ENCODE results near the gene TMEM87B. TPM values are rescaled to one million over a fixed set of nuclear protein-coding genes. Genes with fewer than 3 reads are reported as not detected.

Gene TMEM87B
- total RNA-seq, 1 experiment from 2014 or later = 21.8 TPM

DNA sequence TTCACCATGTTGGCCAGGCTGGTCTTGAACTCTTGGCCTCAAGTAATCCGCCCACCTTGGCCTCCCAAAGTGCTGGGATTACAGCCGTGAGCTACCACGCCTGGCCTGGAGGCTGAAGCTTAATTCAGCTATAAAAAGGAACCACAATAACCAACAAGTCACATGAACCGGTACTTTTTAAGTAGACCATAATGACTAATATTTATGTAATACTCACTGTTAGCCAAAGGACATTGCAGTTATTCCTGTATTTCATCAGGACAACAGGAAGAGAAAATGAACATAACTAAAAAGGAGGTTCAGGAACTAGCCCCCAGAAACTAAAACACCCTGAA lies 49.0 kb upstream of the TMEM87B start:
- no peak for DNase-seq (ENCODE audit: low spot score)
- ChIA-PET POLR2A (ENCODE audit: low non-redundant PET) (no interaction called here), CTCF (no interaction called here)
- Histone ChIP-seq H3K9me3 (ENCODE audit: low read depth, low read length, poor library complexity, severe bottlenecking) (no peaks in the 10 kb centered on the region), H3K27me3 (replicated peaks; ENCODE audit: insufficient read depth, low read depth, low read length, poor library complexity) (no peaks in the 10 kb centered on the region), H3K4me3 (ENCODE audit: low read depth, low read length, poor library complexity, severe bottlenecking) (no peak overlapping the region), H3K4me1 (ENCODE audit: insufficient read depth, low read length, poor library complexity, severe bottlenecking) (peaks cover 14% of the 10 kb centered on the region), H3K27ac (ENCODE audit: low read depth, low read length, poor library complexity, severe bottlenecking) (no peak overlapping the region), H3K36me3 (ENCODE audit: insufficient read depth, low read length, poor library complexity, severe bottlenecking) (peaks cover 17% of the 10 kb centered on the region)
- BruUV-seq (replicated peaks) = no TSS peak
- TF ChIP-seq EZH2 (IDR thresholded peaks at IDR 0.05; ENCODE audit: borderline replicate concordance, low read depth, low read length, poor library complexity, severe bottlenecking) = no peak
- TF ChIP-seq, protein P1, sequence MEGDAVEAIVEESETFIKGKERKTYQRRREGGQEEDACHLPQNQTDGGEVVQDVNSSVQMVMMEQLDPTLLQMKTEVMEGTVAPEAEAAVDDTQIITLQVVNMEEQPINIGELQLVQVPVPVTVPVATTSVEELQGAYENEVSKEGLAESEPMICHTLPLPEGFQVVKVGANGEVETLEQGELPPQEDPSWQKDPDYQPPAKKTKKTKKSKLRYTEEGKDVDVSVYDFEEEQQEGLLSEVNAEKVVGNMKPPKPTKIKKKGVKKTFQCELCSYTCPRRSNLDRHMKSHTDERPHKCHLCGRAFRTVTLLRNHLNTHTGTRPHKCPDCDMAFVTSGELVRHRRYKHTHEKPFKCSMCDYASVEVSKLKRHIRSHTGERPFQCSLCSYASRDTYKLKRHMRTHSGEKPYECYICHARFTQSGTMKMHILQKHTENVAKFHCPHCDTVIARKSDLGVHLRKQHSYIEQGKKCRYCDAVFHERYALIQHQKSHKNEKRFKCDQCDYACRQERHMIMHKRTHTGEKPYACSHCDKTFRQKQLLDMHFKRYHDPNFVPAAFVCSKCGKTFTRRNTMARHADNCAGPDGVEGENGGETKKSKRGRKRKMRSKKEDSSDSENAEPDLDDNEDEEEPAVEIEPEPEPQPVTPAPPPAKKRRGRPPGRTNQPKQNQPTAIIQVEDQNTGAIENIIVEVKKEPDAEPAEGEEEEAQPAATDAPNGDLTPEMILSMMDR (conservative IDR thresholded peaks at IDR 0.05; ENCODE audit: low read depth, low read length) = no peak
- intact Hi-C loops (cut with micrococcal nuclease; ENCODE audit: unreplicated experiment) = no loop called here

DNA sequence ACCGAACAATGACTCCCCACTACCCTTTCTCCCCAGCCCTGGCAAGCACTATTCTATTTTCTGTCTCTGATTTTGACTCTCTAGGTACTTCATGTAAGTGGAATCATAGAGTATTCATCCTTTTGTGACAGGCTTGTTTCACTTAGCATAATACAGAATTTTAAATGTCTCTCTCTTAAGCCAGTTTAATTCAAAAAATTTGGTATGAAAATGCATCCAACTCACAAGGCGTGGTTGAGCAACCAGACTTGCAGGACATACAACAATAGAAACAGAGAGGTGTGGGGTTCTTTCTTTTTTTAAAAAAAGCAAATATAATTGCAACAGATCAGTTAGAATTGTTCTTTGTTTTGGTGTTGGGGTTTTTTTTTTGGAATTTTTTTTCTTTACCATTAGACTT lies 47.6 kb upstream of the TMEM87B start:
- BruUV-seq (replicated peaks) = no TSS peak
- POLR2A ChIA-PET (ENCODE audit: low non-redundant PET) = no interaction called here
- intact Hi-C loops (cut with micrococcal nuclease; ENCODE audit: unreplicated experiment) = no loop called here
- H3K27me3 ChIP-seq (replicated peaks; ENCODE audit: insufficient read depth, low read depth, low read length, poor library complexity) = no peaks in the 10 kb centered on the region
- no peak for DNase-seq (ENCODE audit: low spot score)
- no peaks in the 10 kb centered on the region for H3K4me1 ChIP-seq (ENCODE audit: insufficient read depth, low read length, poor library complexity, severe bottlenecking)
- H3K36me3 ChIP-seq (ENCODE audit: insufficient read depth, low read length, poor library complexity, severe bottlenecking) = peaks cover 17% of the 10 kb centered on the region
- no peak overlapping the region for H3K4me3 ChIP-seq (ENCODE audit: low read depth, low read length, poor library complexity, severe bottlenecking)
- TF ChIP-seq, protein P1 (conservative IDR thresholded peaks at IDR 0.05; ENCODE audit: low read depth, low read length) = no peak
- no peak for TF ChIP-seq EZH2 (IDR thresholded peaks at IDR 0.05; ENCODE audit: borderline replicate concordance, low read depth, low read length, poor library complexity, severe bottlenecking)
- H3K27ac ChIP-seq (ENCODE audit: low read depth, low read length, poor library complexity, severe bottlenecking) = no peak overlapping the region
- CTCF ChIA-PET = no interaction called here
- H3K9me3 ChIP-seq (ENCODE audit: low read depth, low read length, poor library complexity, severe bottlenecking) = no peaks in the 10 kb centered on the region

GRCh38 chr2:112008910-112009485 lies 46.1 kb upstream of the TMEM87B start:
- POLR2A ChIA-PET (ENCODE audit: low non-redundant PET) = no interaction called here
- CTCF ChIA-PET = no interaction called here
- BruUV-seq (replicated peaks) = no TSS peak

More at GRCh38 chr2:112008910-112009485, 46.1 kb upstream of the TMEM87B start:
- no peak overlapping the region for H3K4me3 ChIP-seq (ENCODE audit: low read depth, low read length, poor library complexity, severe bottlenecking)
- no peaks in the 10 kb centered on the region for H3K27me3 ChIP-seq (replicated peaks; ENCODE audit: insufficient read depth, low read depth, low read length, poor library complexity)
- H3K4me1 ChIP-seq (ENCODE audit: insufficient read depth, low read length, poor library complexity, severe bottlenecking) = no peaks in the 10 kb centered on the region
- no peak overlapping the region for H3K27ac ChIP-seq (ENCODE audit: low read depth, low read length, poor library complexity, severe bottlenecking)
- intact Hi-C loops (cut with micrococcal nuclease; ENCODE audit: unreplicated experiment) = no loop called here
- no peak for DNase-seq (ENCODE audit: low spot score)
- H3K36me3 ChIP-seq (ENCODE audit: insufficient read depth, low read length, poor library complexity, severe bottlenecking) = peaks cover 17% of the 10 kb centered on the region
- TF ChIP-seq EZH2 (IDR thresholded peaks at IDR 0.05; ENCODE audit: borderline replicate concordance, low read depth, low read length, poor library complexity, severe bottlenecking) = no peak
- TF ChIP-seq, protein P1 (conservative IDR thresholded peaks at IDR 0.05; ENCODE audit: low read depth, low read length) = no peak
- no peaks in the 10 kb centered on the region for H3K9me3 ChIP-seq (ENCODE audit: low read depth, low read length, poor library complexity, severe bottlenecking)

All from A673 (cell line).